H4 (cell line): ENCODE results near the gene GSK3B. TPM values are rescaled to one million over a fixed set of nuclear protein-coding genes. Genes with fewer than 3 reads are reported as not detected.
"Not testable (repeated sequence)": the region's sequence is repeated elsewhere in the genome, so short reads cannot be mapped to it uniquely, and the experiment has no call there.

Source experiments
- DNase-seq: peaks from one replicate; pipeline ENCODE4 v3.0.0-alpha.2; 2015; ENCODE audit warnings: low spot score
- total RNA-seq: library from RNA; depleted of rRNA; stranded (reverse); fragments of >200 nt; shearing (Covaris generic); gene quantifications from 2 replicates; pipeline ENCODE4 v1.2.3, GENCODE V29; 2014

The GSK3B gene
- total RNA-seq, 1 experiment from 2014 or later = 47.9 TPM

- DNase-seq = not testable (repeated sequence)
Observed at GRCh38 chr3:120053647-120054046, 40.6 kb downstream of the GSK3B start.

DNA sequence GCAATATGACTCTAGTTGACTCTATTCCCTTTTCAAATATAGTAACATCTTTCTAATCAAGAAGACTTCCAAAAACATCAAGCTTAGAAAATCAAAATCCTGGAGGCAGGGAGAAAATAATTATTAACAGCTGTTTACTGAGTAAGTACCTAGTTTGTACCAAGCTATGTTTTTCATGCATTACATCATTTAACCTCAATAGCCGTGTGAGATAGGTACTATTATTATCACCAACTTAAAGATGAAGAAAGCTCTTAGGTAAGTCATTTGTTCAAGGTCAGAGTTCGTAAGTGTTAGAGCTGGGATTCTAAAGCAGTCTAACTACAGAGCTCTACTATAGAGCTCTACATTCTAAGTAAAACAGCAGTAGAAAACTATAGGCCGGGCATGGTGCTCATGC, 41.6 kb downstream of the GSK3B start:
- DNase-seq = no peak

DNA sequence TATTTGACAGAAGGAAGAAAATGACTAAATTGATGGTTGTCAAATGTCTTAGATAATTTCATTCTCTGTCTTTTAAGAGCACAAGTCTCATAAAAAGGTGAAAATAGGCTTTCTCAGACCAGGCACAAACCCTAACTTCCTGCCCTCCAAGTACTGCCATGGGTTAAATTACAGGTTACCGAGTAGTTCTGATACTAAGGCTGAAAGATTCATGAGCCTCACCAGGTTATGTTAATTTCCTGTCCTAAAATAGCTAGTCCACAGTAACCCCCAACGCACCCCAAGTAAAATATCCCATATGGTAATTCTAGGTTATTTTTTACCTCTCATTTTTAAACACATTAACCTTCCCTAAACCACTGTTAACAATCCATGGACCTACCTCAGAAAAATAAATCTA, 42.0 kb downstream of the GSK3B start:
- no peak for DNase-seq

DNA sequence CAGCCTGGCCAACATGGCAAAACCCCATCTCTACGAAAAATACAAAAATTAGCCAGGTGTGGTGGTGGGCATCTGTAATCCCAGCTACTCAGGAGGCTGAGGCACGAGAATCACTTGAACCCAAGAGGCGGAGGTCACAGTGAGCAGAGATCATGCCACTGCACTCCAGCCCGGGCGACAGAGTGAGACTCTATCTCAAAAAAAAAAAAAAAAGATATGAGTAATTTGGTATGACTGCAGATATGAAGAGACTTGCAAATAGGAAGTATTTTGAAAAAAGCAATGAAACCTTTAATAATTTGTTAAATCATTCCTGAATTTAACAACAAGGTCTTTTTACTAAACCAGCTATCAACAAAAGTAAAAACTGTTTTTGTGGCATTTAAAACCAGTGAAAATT, 42.7 kb downstream of the GSK3B start:
- DNase-seq = not testable (repeated sequence)

DNA sequence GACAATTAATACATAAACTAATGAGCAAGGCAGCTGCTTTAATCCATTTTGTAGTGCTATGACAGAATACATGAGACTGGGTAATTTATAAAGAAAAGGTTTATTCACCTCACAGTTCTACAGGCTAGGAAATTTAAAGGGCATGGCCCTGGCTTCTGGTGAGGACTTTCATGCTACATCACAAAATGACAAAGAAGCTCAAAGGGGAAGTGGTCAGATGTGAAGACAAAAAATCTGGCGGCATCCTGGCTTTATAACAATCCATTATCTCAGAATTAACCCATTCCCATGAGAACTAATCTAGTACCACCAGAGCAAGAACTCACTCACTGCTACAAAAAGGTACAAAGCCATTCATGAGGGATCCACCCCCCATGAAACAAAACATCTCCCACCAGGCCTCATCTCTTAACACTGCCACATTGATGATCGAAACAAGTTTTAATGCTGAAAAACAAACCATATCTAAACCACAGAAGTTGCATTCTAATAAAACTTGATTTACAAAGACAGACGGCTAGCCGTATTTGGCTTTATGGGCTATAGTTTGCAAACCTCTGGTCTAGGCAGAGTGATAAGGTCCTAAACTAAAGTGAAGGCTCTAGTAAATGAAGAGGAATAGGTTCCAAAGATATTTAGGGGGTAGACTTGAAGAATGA, 44.2 kb downstream of the GSK3B start:
- no peak for DNase-seq

DNA sequence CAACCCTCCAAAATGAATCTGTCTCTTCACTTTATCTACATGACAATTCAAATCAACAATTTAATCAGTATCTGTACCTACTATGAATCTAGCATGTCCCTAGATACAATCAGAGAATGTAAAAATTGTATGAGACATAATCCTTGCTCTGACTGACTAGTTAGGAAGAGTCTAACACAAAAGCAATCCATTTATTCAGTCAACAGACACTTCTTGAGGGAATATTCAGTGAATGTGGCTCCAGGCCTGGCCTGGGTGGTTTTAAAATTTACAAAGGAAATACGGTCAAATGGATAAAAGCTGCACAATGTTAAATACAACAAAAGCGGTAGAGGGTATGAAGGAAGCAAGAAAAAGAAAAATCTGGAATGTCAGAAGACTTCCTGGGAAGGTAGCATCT, 45.2 kb downstream of the GSK3B start:
- no peak for DNase-seq

- DNase-seq = no peak
Observed at GRCh38 chr3:120048355-120049041, 45.7 kb downstream of the GSK3B start.

DNA sequence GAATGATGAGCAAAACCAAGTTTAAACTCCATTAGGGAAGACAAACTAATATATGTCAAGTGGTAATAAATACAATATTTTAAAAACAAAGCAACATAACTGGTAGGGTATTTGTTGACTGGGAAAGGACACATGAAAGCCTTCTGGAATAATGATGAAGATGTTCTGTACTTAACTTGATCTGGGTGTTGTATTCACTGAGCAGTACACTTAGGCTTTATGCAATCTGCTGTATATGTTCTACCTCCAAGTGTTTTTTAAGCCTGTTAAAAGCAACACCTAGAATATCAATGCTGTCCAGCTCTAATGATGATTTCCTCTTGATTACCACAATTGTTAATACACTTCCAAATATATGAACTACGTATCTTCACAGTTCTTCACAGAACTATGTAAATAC, 46.6 kb downstream of the GSK3B start:
- no peak for DNase-seq

DNA sequence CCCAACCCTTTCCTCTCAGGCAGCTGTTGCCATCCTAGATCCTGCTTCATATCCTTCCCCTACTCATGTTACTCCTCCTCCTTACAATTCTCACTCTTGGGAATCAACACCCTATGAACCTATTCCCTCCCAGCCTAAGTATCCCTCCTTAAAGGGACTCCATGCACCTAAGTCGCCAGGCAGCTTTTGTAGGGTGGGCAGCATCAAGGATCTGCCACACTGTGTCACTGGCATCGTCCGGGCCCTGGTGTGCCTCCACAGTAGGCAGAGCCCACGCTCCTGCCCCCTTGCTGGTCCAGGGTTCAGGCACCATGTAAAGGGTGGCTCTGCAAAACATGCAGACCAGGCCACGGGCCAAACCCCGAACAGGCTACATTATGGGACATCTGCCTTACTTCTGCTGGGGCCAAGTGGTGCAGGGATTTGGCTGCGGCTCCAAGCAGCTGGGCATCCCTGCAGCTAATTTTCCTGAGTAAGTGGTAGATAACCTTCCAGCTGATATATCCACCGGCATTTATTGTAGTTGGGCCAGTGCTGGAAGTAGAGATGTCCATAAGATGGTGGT, 53.4 kb downstream of the GSK3B start:
- no peak for DNase-seq

DNA sequence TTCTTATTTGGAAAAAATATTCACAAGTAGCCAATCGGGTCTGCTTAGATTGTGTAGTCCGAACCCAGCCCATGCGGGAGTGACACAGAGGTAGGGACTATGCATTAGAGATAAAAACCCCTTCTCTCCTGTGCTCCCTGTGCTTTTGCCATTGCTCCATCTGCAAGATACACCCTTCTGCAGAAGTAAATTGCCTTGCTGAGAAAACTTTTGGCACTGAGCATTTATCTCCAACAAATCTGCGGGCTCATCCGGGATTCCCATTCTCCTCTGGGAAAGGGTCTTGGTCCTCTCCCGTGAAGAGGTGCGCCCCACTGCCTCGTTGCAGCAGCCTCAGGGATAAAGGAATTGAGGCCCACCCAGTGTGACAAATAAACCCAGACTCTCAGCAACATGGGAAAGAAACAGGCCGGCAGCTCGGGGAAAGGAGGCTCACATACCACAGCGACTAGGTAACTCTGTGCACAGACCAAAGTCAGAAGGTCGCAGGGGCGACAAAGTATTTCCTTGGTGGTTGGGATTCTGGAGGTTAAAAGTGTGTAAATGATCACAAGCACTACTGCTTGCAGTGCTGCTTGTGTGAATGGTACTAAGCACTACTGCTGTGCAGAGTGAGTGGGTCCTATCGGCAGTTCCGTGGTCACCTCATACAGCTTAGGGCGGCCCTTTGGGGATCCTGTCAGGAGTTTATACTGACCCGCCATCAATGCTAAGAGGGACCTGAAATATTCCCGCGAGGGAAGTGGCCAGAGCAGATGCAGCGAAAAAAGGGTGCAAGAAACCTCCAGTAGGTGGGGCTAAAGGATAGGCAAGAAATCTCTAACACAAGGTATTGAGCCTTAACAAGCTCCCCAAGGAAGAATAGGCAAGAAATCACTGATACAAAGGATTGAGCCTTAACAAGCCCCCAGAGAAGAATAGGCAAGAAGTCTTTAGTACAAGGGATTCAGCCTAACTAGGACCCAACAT, 54.3 kb downstream of the GSK3B start:
- DNase-seq = no peak

DNA sequence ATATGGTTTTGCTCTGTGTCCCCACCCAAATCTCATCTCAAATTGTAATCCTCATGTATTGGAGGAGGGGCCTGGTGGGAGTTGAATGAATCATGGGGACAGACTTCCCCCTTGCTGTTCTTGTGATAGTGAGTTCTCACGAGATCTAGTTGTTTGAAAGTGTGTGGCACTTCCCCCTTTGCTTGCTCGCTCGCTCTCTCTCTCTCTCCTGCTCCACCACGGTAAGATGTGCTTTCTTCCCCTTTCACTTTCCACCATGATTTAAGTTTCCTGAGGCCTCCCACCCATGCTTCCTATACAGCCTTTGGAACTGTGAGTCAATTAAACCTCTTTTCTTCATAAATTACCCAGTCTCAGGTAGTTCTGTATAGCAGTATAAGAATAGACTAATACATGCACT, 60.7 kb downstream of the GSK3B start:
- DNase-seq = no peak

DNA sequence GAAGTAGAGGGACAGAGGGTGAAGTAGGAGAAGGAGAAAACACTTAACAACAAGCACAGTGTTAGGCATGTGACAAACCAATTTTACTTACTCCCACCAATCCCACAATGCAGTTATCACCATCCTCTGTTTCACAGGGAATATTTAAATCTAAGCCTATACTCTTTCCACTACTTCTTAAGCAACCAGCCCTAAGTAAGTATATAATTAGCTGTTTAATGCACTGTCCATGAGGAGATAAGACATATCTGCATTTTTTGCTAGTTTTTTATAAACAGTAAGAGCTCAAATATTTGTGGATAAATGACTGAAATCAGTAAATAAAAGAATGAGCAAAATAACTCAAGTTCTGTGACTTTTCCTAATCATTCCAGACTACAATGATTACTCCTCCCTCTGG, 62.7 kb downstream of the GSK3B start:
- no peak for DNase-seq

GRCh38 chr3:120029749-120030148, 64.5 kb downstream of the GSK3B start:
- no peak for DNase-seq

DNA sequence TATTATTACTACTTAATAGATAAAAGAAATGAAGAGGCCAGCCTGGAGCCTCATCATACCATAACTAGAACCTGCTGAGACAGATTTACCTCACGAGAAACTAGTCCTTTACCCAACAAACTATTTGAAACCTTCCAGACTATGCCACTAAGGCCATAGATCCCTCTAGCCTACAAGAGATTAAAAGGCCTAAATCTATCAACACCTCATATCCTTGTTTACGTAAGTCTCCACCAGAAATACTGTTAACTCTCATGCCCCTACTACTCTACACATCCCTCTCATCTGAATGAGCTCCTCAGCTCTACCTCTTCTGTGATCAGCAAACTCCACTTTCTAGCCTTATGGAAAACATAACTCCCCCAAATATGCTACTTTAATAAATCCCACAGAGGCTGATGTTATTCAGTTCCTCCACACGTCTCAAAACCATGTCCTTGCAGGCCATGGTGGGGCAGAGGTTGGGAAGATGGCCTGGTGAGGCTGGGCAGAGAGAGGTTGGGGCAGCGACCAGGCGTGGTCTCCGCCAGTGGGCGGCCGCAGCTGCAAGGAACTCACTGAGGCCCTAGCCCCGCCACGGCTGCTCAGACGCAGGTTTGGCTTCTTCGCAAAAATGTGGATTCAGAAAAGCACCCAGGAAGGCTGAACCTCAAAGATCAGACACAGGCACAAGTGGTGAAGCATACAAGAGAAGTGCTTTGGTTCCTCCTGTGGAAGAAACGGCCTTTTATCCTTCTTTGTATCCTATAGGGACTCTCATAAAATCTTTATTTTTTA, 65.8 kb downstream of the GSK3B start:
- no peak for DNase-seq

DNA sequence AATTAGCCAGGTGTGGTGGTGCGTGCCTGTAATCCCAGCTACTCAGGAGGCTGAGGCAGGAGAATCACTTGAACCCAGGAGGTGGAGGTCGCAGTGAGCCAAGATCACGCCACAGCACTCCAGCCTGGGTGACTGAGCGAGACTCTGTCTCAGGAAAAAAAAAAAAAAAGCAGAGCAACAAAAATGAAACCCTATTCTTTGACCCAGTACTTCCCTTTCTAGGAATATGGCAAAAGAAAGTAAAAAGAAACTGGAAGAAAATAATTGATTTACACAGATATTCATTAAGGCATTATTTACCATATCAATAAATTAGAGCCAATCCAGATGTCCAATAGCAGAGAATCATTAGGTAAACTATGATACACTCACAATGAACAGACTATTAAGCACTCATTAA, 67.0 kb downstream of the GSK3B start:
- no peak for DNase-seq

DNA sequence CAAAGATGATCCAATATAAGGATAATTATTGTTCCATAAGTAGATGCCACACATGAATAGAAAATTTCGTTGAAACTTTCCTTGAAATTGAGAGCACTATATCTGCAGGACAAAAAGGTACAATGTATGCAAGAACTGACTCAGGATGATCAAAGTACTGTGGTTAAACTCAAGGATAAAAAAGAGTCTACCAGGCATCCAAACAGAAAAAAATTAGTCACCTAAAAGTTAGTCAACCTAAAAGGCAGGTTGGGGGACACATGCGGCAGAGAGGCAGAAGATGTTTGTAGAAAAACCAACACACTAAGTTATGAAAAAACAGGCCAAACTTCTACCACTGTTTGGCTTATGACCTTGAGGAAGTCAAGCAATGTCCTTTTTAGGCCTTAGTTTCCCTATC, 68.7 kb downstream of the GSK3B start:
- no peak for DNase-seq

DNA sequence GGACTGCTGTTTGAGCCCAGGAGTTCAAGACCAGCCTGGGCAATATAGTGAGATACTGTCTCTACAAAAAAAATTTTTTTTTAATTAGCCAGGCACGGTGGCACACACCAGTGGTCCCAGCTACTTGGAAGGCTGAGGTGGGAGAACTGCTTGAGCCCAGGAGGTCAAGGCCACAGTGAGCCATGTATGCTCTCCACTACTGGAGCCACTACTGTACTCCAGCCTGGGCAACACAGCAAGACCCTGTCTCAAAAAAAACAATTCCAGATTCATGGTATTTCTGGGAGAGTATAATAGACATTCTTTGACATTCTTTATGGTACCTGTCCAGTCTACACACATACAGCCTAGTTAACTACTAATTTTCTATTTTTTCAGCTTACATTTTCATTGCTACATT, 70.1 kb downstream of the GSK3B start:
- no peak for DNase-seq

- DNase-seq = no peak
Observed at GRCh38 chr3:120022729-120023128, 71.5 kb downstream of the GSK3B start.

- DNase-seq = no peak
Observed at GRCh38 chr3:120021523-120021922, 72.7 kb downstream of the GSK3B start.

DNA sequence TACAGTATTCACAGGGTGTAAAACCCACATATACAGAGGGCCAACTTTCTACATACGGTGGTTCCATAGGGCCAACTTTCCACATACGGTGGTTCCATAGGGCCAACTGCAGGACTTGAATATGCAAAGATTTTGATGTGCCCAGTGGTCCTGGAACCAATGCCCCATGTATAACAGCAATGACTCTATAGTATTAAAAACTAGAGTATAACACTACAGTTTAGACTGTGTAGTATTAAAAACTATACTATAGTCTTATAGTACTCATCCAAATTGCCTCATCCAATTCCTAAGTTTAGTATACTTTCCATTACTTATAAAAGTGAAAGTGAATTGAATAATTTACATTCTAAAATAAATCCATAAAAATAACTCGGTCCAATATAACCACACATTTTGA, 75.9 kb downstream of the GSK3B start:
- no peak for DNase-seq

GRCh38 chr3:120017692-120018091, 76.6 kb downstream of the GSK3B start:
- DNase-seq = no peak
